GM21717 (cell line): Measurements from ENCODE around the gene SPEM3.

Source experiments
- ATAC-seq: cut with Tn5 transposase; IDR thresholded peaks from one replicate; pipeline ENCODE4 v1.9.1; 2021; ENCODE audit warnings: mild to moderate bottlenecking, moderate library complexity; ENCODE audit not compliant: unreplicated experiment

The SPEM3 gene

DNA sequence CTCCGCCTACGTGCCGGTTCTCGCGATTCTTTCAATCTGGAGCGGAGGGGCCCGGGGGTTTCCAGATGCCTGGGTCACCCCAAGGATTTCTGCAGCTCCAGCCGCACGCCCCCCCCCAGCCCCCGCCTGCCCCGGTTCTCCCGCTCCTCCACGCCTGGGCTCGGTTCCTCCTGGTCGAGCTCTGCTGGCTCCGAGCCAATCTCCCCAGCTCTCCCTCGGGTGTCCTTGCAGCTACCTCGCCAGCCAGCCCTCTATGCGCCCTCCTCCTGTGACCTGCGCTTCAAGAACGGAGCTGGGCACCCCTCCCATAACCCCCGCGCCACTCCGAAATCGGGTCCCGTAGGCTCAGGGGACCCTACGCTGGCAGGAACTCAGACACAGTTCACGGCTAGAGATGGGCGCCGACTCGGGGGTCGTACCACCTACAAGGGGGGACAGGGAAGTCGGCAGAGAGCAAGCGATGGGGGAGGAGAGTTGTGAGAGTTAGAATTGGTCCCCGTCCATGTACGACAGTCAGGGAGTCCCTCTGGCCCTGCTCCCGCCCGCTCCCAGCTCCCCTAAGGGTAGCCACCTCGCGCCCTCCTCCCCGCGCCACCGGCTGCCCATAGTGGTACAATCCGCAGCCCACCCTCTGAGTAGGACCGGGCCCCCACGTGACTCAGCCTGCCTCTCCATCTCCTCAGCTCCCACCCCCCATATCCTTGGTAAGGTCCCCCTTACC lies 11.6 kb downstream of the SPEM3 start:
- ATAC-seq: no peak

DNA sequence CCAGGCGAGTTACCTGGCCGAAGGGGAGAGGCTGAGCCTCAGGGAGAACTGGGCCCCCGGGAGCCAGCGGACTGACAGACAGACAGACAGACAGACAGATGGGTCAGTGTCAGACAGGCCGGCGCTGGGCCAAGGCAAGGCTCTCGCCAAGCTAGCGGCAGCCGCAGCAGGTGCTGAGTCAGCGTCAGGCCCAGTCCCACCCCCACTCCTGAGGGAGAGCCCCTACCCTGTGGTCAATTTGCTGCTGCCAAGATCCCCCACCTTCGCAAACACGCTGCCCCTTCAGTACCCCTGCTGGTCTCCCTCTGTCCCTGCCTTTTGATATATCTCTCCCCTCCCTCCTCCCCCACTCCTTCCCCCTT lies 12.2 kb downstream of the SPEM3 start:
- ATAC-seq: no peak

DNA sequence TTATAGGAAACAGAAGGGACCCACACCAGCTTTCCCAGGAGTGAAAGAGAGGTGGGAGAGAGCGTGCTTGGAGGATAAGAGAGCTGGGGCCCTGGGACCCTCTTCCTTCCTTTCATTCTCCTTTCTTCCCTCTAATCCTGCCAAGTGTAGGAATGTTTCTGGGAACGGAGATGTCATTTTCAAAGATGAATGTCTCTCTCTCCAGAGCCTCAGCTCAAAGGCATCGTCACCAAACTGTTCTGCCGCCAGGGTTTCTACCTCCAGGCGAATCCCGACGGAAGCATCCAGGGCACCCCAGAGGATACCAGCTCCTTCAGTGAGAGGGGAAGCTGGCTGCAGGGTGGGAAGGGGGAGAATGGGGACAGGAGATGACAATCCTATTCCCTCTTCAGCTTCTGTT lies 12.6 kb downstream of the SPEM3 start:
- ATAC-seq: no peak

DNA sequence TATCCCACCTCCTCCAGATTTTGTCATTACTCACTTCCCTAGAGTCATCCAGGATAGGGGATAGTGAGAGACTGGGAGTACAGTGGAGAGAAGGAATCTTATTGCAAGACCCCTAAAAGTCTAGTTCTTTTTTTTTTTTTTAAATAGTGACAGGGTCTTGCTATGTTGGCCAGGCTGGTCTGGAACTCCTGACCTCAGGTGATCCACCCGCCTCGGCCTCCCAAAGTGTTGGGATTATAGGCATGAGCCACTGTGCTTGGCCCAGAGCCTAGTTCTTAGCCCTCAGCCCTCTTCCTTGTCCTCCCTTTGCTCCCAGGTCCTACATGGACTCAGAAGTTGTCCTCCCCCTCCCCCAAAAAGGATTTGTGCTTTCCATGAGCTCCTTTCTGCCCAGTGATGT lies 13.5 kb downstream of the SPEM3 start:
- no peak for ATAC-seq

DNA sequence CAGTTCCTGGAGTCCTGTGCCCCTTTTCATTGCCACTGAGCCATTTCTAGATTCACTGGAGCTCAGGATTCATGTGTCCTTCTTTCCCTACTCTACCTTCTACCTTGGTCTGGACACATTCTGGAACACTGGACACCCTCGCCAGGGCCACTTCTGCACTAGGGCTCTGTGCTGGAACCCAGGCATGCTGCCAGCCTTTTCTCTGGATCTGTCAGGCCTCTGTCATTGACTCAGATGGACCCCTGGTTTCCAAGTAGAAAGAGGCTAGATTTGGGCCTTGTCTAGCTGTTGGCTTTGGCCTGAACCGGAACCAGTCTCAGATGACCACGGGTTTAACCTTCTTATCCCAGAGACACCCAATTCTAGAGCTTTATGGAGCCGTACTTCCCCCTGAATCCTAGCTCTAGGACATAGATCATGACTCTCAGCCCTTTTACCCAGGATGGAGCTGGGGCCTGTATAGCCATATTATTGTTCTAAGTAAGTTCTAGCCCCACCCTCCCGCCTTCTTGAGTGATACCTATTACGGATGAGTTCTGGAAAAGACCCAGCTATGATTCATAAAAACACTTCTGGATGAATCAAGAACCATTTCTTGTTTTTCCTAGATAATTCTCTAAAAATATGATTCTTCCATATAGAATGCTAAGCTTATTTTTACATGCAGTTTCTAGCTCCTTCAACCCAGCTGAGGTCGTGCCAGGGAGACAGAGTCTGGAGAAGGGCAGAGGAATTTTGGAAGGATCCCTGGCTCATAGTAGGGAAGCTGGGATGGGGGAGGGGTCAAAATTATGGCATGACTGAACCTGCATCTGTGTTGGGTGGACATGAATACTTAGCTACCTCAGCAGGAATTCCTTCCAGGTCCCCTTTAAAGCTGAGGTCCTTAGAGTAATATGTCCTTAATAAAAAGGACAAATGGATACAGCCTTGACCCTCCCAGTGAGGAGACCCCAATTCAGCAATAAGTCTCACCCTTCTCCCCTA lies 15.1 kb downstream of the SPEM3 start:
- ATAC-seq: no peak

DNA sequence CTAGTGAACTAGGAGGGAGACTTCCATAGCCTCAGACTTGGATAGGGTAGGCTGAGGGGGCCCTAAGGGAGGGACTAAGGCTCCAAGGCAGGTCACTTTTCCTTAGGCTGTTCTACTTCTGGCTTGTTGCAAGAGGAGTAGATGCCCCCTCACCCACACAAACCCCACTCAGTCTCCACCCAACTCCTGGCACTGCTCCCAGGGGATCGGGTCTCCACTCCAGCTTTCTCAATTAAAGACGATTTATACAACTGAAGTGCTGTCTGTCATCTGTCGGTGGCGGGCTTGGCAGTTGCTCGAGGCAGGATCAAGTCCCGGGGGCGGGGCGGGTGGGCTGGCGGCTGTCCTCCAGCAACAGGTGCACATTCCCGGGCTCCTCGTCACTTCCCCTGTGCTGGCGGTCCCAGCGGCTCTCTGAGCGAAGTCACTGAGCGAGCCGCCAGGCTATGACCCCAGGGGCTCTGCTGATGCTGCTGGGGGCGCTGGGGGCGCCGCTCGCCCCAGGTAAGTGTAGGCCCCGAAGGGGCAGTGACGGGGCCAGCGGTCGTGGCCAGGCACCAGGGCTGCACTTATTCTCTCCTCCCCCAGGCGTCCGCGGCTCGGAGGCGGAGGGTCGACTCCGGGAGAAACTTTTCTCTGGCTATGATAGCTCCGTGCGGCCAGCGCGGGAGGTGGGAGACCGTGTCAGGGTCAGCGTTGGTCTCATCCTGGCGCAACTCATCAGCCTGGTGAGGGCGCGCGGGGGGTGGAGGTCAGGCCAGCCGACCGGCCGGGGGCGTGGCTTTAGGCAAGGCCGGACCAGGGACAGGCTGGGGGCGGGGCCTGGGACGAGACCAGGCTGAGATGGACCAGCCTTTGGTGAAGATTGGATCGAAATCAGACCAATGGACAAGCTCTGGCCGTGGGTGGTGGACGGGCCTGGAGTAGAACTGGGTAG lies 16.3 kb downstream of the SPEM3 start, which contains the start of gene CHRNB1:
CHRNB1 (plus strand) TSS at position 380 of the 937 bp plus-strand sequence; CDS start at position 447, 67 bp downstream.
- no peak for ATAC-seq

DNA sequence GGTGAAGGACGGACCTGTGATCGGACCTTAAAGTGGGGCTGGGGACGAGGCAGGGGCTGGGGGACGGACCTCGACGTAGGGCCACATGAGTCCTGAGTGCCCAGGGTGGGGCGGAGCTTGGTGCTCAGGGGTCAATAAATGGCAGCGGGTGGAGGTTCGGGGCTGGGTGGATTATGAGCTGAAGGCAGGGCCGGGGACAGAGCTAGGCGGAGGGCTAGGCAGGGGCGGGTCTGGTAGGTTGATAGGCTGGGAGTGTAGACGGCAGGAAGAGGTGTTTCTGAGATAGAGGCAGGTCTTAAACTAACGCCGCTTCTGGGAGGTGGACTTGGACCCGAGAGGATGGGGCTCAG lies 16.9 kb downstream of the SPEM3 start:
- no peak for ATAC-seq

DNA sequence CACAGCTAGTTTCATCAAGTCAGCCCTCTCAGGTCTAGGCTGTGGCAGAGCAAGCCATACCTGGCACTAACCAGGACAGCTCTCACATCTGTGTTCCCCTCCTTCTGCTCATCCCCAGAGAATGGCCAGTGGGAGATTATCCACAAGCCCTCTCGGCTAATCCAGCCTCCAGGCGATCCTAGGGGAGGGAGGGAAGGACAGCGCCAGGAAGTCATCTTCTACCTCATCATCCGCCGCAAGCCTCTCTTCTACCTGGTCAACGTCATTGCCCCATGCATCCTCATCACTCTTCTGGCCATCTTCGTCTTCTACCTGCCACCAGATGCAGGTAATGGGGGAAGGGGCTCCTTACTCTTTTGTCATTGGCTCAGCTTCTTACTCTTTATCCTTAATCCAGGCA lies 19.8 kb downstream of the SPEM3 start:
- ATAC-seq: no peak

DNA sequence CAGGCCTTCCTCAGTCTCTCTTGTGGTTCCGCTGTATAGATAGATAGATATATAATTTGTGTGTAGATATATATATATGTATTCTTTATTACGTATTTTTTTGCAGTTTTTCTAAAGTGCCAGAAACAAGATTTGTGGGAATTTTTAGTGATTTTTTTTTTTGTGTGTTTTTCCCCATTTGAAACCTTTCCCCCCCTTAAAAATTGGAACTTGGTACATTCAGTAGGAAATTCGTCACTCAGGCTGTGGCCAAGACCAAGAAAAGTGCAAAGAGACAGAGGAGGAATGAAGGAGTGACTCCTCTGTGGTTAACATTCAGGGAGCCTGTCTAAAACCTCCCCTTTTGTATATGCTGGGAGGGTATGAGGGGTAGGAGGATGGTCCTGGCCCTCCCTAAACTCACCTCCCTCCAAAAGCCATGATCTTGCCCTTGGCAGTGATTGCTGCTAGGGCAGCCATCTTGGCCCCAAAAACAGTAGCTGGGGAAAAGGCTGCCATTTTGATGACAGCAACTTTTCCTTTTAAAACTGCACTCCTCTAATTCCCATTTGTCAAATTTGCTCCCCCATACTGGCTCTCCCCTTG lies 31.4 kb downstream of the SPEM3 start:
- no peak for ATAC-seq

DNA sequence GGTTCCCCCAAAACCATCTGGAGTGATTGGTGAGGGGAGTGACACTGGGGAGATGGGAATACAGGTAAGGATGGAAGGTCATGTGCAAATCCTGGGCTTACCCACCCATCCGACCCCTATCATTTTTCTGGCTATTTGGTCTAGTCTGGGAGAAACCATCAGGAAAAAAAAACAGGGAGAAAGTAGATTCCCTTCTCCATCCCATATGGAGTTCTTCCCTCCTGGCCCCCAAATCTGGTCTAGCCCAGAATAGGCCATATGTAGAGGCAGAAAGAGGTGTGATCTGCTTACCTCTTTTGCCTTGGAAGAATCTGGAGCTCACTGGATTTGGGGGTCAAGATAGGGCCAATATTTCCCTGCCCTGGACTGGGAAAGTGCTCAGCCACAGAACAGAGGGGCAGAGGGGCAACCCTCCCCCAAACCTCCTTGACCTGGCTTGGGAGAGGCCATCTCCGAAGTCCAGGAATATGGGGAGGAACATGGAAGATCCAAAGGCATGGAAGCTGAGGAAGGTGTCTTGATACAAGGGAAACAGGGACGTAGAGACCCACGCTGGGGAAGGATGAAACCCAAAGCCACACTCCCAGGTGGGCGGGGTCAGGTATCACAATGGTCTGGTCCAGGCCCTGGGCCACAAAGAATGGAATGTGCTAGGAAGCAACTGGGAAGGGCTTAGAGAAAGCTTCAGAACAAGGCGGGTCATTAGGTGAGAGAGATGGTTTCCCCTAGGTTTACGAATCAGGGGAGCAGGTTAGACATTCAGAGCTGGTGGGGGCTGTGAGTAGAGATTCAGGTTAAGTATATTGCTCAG lies 32.4 kb downstream of the SPEM3 start:
- no peak for ATAC-seq

DNA sequence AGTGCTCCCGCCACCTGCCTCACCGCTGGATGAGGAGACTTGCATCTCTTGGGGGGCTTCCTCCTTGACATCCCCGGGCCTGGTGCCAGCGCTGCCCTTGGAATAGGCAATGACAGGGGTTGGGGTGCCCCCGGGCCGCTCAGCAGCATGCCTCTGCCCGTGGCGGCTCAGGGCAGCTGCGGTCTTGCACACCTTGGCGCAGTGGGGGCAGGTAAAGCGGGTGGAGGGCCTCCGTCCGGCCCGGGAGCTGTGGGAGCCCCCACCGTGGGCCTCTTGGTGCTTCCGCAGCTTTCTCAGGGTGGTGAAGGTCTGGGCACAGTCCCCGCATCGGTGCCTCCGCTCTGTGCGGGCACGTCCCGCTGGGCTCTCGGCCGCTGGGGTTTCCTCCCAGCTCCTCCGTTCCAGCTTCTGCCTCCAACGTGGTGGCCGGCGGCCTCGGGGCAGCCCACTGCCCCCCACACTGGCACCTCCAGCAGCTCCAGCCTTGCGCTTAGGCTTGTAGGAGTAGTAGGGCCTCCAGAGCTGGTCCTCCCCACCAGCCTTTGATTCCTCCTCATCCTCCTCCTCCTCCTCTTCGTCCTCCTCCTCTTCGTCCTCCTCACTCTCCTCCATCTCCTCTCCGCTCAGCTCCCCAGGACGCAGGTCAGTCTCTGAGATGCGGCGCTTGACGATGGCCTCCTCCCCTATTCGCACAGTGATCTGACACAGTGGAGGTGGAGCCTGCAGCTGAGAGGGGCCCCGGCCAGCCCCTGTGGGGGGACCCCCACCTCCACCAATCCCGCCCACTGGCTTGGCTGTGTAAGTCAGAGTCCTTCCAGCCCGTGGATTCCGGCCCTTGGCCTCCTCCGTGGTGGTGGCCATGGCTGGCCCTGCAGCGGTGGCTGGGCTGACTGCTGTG lies 34.1 kb downstream of the SPEM3 start:
- ATAC-seq: no peak

DNA sequence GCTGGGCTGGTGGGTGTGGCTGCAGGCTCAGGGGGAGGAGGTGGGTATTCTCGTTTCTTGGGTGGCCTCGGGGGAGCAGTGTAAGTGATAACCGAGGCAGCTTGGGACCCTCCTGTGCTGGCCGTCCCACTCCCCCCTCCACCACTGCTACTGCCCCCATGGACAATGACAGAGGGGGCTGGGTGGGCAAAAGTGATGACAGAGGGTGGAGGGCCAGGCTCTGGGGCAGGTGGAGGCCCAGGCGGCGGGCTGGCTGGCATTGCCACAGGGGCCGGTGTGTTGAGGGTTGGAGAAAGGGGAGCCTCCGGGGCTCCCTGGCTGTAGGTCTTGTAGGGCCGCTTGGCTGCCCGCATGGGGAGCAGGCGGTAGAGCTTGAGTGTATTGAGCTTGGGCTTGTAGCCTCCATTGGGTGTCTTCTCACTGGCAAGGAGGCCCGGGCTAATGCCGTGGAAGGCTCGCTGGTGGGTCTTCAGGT lies 34.8 kb downstream of the SPEM3 start:
- no peak for ATAC-seq

DNA sequence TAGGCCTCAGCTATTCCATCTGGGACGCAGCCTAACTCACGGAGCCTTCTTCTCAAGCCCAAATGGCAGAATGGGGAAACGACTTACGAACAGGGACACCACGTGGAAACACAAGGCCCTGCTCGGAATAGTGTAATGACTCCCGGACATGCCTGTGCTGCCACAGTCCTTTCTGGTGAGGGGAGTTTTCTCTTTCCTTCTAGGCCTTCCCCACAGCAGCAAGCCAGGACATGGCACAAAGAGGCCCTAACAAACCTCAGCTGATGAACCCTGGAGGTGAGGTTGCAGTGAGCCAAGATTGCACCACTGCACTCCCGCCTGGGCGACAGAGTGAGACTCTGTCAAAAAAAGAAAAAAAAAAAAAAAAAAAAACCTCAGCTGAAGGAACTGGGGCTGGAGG lies 35.4 kb downstream of the SPEM3 start:
- no peak for ATAC-seq

DNA sequence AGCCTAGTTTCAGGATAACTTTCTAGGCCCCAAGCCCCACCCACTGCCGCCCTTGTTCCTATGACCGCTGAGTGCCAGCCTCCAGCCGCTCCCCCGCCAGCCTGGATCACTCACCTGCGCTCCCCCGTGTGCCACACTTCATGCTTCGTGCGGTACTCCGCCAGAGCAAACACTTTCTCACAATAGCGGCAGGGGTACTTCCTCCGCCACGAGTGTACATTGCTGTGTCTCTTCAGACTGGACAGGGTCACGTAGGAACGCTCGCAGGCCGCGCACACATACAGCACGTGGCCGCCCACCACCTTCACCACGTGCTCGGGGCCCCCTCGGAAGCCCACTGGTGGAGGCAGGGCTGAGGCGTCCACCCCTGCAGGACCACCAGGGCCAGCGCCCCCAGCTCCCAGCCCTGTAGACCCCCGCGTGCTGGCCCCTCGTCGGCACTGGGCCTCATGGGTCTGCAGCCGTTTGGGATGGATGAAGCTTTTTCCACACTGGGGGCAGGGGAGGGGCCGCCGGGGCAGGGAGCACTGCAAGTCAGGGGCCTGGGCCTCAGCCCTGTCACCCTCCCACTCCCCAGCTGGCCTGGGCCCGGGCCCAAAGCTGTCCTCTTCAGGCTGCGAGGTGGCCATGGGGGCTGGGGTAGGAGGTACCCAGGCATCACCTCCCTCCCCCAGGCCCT lies 37.1 kb downstream of the SPEM3 start:
- ATAC-seq: no peak

DNA sequence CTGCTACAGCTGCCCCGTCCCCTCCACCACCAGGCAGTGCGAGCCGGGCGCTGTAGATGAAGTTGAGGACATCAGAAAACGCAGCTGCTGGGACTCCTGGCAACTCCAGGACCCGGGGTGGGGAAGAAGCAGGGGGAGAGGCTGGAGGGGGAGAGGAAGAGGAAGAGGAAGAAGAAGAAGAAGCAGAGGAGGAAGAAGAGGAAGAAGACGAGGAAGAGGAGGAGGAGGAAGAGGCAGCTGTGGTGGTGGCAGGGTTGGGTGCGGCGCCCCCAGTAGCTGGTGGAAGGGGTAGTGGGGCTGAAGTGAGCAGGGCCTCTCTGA lies 37.6 kb downstream of the SPEM3 start:
- ATAC-seq: no peak

DNA sequence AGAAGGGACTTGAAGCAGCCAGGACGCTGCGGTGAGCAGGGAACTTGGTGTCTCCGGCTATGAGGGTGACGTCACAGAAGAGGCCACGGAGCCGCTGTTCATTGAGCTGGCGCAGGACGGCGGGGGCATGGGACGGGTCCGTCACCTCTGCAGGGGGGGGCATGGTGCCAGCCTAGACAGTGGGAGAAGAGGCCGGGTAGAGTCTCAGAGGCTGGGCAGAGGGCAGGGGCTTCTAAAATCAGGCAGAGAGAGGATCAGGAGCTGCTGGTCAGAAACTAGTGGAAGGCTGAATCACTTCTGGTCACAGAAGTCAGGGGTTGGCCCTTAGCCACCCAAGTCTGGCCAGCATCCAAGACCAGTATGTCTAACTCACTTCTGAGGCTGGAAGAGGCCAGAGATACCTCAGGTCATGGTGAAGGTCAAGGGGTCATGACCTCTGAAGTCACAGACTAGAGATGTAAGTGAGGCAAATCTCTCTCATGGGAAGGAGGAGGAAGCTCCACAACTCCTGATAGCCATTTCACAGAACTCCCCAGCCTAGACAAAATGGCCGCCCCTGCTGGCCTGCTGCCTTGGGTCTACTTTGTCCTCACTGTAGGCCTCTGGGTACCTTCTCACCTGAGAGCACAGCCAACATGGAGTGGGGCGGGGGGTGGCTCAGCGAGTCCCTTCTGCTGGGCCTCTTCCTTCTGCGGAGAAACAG lies 38.1 kb downstream of the SPEM3 start:
- ATAC-seq: no peak

DNA sequence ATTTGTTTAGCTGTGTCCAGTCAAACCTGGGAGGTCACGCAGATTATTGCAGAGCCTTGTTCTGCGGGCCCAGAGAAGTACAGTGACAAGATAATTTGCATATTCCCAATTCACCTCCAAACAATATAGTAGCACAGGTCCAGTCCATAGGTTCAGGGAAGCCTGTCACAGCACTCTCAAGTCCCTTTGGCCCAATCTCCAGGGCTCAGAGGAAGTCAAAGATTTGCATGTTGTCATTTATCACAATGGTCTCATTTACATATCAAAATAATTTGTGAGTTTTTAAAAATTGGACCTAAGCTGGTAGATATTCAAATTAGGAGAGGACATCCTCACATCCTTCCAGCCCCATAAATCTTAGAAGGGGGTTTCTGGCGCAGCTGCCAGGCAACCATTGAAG lies 38.8 kb downstream of the SPEM3 start:
- ATAC-seq: no peak

DNA sequence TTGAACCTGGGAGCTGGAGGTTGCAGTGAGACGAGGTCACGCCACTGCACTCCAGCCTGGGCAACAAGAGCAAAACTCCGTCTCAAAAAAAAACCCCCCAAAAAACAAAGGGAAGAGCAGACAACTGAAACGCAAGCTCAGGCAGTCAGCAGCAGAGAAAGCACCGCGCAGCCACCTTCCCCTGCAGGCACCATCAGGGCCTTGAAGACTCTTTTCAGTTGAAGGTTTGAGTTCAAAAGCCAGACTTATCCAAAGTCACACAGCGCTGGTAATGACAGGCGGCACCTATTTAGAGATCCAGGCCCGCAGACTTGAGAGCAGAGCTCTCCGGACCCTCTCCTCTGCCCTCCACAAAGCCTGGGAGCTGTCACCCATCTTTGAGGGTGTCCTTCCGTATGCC lies 39.6 kb downstream of the SPEM3 start:
- ATAC-seq: no peak
